GM19328 (cell line): ENCODE data around the gene XIAP.
"Not testable (repeated sequence)": the region's sequence is repeated elsewhere in the genome, so short reads cannot be mapped to it uniquely, and the experiment has no call there.

Experiments
- ATAC-seq: cut with Tn5 transposase; IDR thresholded peaks from one replicate; pipeline ENCODE4 v1.9.1; 2021; ENCODE audit warnings: mild to moderate bottlenecking, moderate library complexity; ENCODE audit not compliant: unreplicated experiment

XIAP gene

DNA sequence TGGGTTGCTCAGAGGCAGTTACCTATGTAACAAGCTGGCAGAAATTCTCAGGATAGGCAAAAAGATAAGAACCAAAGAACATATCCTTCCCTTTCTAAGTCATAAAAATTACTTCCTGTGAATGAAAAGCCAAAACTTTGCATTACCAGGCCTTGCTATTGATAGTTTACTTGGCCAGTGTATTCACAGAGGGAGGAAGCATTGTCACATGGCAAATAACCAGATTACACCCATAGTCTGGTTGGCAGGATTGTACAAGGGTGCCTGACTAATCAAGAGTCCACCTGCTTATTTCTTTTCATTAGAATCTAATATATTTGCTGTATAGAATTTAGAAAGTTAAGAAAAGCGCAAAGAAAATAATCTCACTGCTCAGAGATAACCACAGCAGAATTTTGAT is 14.1 kb downstream of the XIAP start:
- no peak for ATAC-seq

DNA sequence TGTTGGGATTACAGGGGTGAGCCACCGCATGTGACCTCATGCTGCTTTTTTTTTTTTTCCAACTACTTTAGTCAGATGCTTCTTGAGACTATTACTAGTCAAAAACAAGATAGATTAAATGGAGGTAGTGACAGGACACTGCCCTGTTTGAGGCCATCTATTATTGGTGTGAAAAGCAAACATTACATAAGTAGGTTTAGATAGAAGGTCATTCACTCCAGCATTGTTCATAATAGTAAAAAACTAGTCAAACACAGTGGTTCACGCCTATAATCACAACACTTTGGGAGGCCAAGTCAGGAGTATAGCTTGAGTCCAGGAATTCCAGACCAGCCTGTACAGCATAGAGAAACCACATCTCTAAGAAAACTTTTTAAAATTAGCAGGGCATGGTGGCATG is 16.3 kb downstream of the XIAP start:
- no peak for ATAC-seq

- no peak for ATAC-seq
These were observed 17.0 kb downstream of the XIAP start for GRCh38 chrX:123876844-123877243.

- ATAC-seq: peak; percentile 66
These were observed 18.4 kb downstream of the XIAP start for GRCh38 chrX:123878252-123878721.

DNA sequence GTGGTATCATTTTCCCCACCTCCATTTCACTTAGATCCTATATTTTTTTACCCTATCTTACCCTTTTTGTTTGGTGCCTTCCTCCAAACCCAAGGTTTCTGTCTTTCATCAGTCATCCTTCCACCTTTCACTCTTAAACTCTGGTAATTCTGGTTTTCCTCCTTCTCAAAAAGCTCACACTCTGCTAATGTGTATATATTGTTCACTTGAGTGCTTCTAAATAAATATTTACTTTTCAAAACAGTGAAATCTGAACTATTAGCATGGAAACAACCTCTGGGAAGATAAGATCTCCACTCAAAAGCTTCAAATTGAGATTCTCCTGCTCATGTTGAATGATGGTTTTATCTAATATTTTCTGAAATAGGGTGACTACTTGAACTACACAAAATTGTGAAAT is 21.5 kb downstream of the XIAP start:
- ATAC-seq: no peak

DNA sequence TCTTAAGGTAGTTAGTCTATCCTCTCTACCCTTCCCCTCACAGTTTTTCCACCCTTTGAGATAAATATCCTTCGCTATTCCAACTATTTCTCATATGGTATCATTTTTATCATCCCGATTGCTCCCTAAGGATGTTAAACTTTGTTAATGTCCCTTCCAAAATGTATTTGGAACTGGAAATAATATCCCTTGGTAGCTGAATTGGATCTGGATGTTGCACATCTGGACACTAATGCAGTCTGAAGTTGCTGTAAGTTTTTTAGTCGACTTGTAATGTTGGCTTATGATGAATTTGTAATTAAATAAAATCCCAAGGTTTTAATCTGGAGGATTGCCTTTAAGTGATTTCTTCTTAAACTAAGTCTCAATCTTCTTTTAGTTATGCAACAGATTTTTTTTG is 22.5 kb downstream of the XIAP start:
- ATAC-seq: no peak

DNA sequence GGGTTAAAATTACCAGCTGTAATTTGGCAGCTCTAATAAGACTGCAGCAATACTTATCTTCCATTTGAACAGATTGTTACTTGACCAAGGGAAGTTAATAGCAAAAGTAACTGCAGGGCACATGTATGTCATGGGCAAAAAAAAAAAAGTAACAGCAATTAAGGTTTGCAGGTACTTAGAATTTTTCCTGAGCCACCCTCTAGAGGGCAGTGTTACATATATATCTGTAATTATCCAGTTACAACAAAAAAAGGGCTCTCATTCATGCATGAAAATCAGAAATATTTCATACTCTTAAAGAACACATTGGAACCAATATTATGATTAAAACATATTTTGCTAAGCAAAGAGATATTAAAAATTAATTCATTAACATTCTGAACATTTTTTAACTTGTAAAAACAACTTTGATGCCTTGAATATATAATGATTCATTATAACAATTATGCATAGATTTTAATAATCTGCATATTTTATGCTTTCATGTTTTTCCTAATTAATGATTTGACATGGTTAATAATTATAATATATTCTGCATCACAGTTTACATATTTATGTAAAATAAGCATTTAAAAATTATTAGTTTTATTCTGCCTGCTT is 25.1 kb downstream of the XIAP start:
- ATAC-seq: no peak

- ATAC-seq: no peak
These were observed 39.8 kb downstream of the XIAP start for GRCh38 chrX:123899701-123900100.

DNA sequence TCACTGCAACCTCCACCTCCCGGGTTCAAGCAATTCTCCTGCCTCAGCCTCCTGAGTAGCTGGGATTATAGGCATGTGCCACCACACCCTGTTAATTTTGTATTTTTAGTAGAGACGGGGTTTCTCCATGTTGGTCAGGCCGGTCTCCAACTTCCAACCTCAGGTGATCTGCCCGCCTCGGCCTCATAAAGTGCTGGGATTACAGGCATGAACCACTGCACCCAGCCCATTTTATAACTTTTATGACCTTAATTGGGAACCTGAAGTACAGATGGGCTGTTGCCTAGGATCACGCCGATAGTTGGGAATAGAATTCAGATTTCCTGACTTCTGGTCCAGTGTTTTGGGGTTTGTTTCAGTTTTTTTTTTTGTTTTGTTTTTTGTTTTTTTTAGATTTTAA is 43.4 kb downstream of the XIAP start:
- ATAC-seq: not testable (repeated sequence)

DNA sequence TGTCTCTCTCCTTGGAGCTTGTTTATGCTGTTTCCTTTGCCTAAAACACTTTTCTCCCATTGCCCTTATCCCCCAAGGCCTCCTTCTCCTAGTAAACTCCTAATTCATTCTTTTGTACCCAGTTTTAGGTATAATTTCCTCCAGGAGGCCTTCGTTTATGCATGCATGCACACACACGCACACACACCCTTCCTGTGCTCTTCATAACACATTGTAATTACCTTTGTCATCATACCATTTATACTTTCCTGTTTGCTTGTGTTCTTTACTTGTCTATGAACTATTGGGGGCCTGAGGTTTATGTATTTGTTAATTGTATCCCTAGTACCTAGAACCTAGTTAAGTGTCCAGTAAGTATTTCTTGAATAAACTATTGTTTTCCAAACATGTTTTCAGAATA is 45.5 kb downstream of the XIAP start:
- ATAC-seq: no peak

- ATAC-seq: no peak
These were observed 46.9 kb downstream of the XIAP start for GRCh38 chrX:123906557-123907316.

DNA sequence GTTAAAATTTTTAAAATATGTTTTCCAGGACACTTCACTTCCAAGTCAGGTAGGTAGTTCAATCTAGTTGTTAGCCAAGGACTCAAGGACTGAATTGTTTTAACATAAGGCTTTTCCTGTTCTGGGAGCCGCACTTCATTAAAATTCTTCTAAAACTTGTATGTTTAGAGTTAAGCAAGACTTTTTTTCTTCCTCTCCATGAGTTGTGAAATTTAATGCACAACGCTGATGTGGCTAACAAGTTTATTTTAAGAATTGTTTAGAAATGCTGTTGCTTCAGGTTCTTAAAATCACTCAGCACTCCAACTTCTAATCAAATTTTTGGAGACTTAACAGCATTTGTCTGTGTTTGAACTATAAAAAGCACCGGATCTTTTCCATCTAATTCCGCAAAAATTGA is 49.7 kb downstream of the XIAP start:
- no peak for ATAC-seq

DNA sequence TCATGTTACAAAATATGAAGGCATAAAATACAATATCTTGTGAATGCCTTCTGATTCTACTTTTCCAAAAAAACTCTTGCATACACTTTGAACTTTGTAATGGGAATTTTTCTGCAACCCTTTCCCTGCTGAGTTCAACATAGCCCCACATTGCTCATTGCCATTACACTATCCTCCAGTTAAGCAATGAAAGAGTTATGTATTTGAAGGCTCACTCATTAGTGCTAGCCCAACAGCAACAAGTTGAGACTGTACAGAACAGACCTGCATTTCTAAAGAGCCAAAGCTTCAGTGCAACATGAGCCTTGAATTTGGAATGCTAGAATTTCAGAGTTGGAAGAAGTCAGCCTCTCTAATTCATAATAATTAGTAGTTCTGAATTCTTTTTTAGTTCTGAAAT is 57.2 kb downstream of the XIAP start:
- ATAC-seq: no peak

DNA sequence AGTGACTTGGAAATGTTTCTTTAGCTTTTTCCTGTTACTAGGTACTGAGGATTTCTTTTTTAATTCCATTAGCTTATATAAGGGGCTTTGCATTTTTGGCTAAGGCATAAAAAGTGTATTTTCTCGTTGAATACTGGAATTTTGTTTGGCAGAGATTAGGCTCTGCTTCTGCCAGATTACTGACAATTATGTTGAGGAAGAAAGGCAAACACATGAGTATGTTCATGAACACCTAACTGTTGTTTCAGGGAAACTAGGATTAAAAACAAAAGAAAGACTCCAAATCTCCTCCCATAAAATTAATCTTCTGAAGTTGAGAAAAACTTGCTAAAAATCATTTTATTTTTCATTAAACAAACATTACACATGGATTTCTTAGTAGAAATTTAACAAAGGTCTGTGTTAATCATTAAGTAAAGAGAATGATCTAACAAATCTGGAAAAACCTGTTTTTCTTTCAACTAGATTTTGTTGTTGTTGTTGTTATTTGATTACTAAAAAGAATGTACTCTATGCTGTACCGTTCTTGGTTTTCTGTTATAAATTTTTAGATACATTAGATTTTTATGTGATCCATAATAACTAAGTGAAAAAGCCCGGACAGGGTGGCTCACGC is 58.4 kb downstream of the XIAP start:
- no peak for ATAC-seq

DNA sequence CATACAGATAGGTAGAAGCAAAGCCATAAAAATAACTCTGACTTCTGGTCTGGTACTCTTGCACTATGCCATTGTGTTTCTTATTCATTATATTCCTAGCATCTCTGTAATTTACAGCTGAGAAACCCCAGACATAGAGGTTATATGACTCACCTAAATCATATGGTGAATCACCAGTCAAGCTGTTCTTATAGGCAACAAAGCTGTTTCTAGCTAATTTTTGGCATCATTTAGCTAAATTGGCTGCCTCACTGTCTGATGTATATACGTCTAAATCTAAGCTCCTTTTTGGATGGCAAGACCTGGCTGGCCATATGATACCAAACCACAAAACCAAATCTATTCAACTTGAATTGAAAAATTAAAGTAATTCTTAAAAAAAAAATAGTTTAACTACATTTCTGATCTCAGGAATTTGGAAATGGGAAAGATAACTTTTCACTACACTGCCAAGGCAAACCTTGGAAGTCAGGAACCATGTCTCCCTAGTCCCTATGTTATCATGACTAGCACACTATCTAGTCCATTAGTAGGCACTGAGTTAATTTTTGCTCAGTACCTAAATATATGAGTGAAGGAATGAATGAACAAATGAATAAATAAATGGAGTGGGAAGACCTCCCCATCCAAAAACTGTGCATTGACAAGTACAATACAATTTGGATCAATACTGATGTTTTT is 60.4 kb downstream of the XIAP start:
- ATAC-seq: no peak

DNA sequence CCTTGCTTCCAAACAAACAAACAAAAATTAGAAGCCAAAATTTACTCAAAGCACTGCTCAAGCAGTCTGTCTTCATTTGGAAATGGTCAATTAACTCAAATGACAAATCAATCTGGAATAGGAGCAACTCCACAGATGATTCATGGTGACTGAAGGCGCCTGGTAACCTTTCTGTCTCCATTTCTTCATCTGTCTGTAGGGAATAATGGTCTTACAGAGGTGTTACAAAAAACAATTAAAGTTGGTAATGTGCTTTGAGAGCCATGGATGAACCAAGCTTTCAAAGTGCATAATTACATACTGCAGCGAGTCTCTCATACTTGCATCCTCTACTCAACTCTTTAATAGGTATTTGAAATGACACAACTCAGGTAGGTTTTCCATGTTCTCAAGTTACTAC is 63.4 kb downstream of the XIAP start:
- ATAC-seq: no peak

- ATAC-seq: no peak
These were observed 64.3 kb downstream of the XIAP start for GRCh38 chrX:123924186-123924585.

DNA sequence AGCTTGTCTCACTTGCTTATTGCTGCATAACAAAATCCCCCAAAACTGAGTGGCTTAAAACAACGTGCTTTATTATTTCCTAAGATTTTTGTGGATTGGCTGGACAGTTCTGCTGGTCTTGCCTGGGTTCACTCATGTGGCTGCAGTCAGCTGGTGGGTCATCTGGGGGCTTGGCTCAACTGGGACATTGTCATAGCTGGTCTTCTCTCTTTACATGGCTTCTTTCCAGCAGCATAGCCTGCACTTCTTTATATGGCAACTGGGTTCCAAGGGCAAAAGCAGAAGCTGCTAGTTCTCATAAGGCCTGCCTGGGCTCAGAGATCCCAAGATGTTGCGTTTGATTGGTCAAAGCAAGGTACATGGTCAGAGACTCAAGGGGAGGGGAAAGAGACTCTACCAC is 68.0 kb downstream of the XIAP start:
- ATAC-seq: no peak

DNA sequence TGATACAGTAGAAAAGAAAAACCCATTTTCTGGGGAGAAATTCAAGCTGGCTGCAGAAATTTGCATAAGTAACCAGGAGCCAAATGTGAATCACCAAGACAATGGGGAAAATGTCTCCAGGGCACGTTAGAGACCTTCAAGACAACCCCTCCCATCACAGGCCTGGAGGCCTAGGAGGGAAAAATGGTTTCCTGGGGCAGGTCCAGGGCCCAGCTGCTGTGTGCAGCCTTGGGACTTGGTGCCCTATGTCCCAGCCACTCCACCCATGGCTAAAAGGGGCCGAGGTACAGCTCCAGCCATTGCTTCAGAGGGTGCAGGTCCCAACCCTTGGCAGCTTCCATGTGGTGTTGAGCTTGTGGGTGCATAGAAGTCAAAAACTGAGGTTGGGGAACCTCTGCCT is 72.2 kb downstream of the XIAP start:
- ATAC-seq: not testable (repeated sequence)

DNA sequence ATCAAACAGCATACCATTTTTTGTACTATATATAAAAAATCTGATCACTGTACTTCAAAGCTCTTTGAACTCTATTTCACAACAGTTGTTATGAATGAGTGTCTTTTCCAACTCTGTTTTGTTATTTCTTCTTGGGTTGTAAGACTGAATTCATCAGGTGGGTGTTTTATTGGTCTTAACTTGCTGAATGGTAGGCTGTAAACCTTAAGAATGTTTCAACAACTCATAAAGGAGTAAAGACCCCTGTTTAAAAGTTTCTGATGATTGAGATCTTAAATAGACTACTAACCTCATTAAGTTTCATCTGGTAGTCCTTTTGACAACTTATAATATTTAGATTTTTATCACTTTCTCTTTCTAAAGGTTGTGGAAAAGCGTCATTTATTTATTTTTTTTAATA is 83.2 kb downstream of the XIAP start:
- ATAC-seq: no peak

GRCh38 chrX:123943488-123943887 is 83.6 kb downstream of the XIAP start:
- no peak for ATAC-seq

- ATAC-seq: no peak
These were observed 90.0 kb downstream of the XIAP start for GRCh38 chrX:123949846-123950245.
